GM19025 (cell line): ENCODE measurements around the gene SLC7A5.
"Not testable (repeated sequence)": the region's sequence is repeated elsewhere in the genome, so short reads cannot be mapped to it uniquely, and the experiment has no call there.

Source experiments
- ATAC-seq: cut with Tn5 transposase; IDR thresholded peaks from one replicate; pipeline ENCODE4 v1.9.1; 2021; ENCODE audit warnings: mild to moderate bottlenecking, low read depth, moderate library complexity; ENCODE audit not compliant: unreplicated experiment

The SLC7A5 gene

DNA sequence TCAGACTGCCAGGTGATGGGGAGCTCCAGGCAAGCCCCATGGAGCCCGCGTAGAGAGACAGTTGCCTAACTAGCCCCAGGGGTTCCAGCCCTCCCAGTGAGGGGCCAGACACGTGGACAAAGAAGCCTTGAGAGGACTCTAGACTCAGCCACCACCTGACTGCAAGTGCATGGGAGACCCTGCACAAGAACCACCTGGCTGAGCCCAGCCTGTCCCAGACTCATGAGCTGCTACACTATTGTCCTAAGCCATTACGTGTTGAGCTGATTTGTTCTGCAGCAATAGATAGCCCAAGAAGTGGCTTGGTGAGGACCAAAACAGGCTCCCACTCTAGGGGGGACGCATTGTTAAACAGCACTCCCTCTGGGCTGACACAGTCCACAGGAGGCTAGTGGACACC lies 65.9 kb downstream of the SLC7A5 start:
- ATAC-seq = no peak

- ATAC-seq = no peak
Measured at GRCh38 chr16:87802670-87803069, 66.6 kb downstream of the SLC7A5 start.

DNA sequence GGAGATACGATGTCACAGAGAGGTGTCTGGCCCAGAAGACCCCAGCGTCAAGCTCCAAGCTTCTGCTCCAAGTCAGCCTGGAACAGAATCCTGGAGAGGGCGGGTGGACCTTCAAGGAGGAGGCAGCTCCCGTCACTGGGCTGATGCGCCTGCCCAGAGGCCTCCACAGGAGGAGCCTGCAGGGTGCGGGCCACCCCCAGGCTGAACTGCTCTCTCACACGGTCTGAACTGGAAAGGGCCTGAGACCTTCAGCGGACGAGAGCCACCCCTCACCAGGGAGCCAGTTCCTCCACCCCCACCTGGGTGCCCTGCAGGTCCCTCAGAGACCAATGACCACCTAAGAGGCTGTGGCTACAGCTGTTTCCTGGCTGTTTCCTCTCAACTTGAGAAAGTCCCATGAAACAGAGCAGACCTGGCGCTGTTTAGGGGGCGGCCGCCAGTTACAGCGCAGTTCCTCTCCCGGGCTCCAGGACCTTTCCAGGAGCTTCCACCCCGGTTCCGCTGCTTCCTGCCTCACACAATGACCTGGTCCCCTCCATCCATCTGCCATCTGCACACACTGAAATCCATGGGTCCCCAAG lies 67.5 kb downstream of the SLC7A5 start:
- ATAC-seq = no peak

DNA sequence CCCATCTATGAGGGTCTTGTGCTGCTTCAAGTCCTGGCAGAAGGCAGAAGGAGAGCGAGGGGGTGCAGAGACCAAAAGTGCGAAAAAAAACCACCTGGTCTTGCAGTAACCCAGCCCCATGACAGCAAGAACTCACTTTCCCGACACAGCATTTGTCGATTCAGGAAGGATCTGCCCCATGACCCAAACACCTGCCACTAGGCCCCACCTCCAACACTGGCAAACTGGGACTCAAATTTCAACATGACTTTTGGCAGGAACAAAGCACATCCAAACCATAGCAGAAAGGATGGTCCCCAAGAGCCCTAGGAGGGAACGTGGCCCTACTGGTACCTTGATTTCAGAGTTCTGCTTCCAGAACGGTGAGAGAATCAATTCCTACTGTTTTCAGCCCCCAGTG lies 68.8 kb downstream of the SLC7A5 start:
- no peak for ATAC-seq

DNA sequence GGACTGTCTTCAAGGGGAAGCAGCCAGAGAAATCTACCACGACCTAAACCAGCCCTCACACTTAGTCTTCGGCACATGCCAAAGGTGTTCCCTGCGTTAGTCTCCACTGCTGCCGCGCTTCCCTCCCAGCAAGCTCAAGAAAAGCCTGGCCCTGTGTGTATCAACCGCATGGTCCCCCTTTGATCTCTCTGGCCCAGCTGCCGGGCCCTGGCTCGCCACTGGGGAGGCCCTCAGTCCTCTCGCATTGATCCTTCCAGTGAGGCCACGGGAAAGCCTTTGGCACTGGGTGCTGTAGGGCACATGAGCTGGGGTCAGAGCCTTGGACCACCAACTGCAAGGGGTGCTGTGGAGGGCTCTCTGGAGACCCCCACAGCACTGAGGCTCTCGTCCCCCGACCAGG lies 74.0 kb downstream of the SLC7A5 start:
- no peak for ATAC-seq

- no peak for ATAC-seq
Measured at GRCh38 chr16:87794485-87795078, 74.7 kb downstream of the SLC7A5 start.

GRCh38 chr16:87792205-87792565 lies 77.1 kb downstream of the SLC7A5 start:
- ATAC-seq = no peak

DNA sequence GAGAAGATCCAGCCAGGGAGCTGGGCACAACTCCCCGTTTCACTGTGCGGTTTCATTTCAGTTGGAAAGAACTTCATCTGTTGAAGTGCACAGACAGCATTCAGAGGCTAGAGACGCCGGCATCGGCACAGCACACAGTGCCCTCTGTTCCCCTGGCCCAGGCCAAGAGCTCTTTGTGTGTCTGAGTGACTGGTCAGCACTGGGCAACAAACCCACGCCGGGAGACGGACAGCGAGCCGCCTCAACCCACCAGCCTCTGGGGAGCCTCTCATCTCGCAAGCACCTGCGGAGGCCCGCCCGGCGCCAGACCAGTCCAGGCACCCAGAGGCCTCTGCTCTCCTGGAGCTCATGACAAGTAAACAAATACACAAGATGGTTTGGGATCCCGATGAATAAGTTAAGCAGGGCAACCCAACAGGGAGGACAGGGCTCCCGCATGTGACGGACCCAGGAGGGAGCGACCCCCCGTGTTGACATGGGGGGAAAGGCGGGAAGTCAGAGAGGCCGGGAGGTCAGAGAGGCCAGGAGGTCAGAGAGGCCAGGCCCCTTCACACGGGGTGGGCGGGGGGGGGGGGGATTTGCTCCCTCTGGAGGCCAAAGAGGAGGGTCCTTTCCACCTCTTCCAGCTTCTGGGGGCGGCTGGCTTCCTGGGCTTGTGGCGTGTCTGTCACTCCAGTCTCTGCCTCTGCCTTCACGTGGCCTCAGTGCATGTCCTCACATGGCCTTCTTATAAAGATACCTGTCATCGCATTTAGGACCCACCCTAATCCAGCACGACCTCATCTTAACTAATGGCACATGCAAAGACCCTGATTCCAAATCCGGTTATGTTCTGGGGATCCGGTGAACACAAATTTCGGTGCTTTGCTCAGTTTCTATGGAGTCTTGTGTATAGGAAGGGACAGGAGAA lies 77.8 kb downstream of the SLC7A5 start:
- no peak for ATAC-seq

- ATAC-seq = no peak
Measured at GRCh38 chr16:87790292-87791100, 78.8 kb downstream of the SLC7A5 start.

GRCh38 chr16:87789437-87790291 lies 79.6 kb downstream of the SLC7A5 start:
- ATAC-seq = no peak

DNA sequence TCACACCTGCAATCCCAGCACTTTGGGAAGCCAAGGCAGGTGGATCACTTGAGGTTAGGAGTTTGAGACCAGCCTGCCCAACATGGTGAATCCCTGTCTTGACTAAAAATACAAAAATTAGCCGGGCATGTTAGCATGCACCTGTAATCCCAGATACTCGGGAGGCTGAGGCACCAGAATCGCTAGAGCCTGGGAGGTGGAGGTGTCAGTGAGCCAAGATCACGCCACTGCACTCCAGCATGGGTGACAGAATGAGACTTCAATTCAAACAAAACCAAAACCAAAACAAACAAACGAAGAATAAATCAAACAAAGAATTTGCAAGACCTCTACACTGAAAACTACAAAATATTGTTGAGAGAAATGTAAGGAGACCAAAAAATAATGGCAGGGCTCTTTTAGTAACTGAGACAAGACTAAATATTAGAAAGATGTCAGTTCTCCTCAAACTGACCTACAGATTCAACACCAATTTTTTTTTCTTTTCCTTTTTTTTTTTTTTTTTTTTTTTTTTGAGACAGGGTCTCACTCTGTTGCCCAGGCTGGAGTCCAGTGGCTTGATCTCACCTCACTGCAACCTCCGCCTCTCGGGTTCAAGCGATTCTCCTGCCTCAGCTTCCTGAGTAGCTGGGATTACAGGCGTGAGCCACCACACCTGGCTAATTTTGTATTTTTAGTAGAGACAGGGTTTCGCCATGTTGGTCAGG lies 80.4 kb downstream of the SLC7A5 start:
- not testable (repeated sequence) for ATAC-seq

GRCh38 chr16:87787451-87788091 lies 81.7 kb downstream of the SLC7A5 start:
- not testable (repeated sequence) for ATAC-seq

- no peak for ATAC-seq
Measured at GRCh38 chr16:87784812-87785211, 84.5 kb downstream of the SLC7A5 start.

DNA sequence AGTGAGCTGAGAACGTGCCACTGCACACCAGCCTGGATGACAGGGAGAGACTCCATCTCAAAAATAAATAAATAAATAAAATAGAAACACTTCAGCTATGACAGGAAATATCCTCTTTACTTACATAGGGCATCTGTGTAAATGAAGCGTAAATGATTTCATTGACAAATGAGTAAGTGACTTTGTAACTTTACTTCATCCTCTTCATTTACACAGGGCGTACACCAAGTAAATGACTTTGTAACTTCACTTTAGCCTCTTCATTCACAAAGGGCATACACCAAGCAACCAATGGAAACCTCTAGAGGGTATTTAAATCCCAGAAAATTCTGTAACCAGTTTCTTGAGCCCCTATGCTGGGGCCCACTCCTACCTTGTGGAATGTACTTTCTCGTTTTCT lies 87.3 kb downstream of the SLC7A5 start:
- ATAC-seq = no peak

DNA sequence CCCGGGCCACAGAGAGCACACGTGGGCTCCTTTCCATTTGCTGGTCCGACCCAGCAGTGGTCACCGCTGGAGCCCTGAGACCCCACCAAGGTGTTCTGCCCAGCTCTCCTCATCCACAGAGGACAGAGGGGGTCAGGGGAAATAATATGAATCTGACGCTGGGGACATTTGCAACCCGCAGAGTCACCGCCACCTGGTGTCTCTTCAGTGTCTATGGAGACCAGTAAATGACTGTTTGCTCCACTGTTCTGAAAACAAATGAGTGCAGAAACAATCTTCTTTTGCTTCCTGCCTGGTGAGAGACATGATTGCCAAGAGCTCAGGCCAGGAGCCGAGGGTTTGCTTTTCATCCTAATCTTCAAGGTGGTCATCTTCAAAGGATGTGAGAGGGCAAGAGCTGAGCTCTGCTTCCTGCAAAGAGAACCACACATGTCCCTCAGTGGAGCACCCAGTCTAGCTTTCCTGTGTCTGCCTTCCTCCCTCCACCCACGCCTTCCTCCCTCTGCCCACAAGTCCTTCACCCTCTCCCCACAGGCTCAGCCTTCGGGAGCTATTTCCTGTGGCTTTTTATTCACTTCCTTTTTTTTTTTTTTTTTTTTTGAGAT lies 88.8 kb downstream of the SLC7A5 start:
- ATAC-seq = no peak
